NCI-H2081 treated with DMSO at 0.1 percent for 48 hours (cell line): ENCODE measurements around the gene MRPL55.
"Not testable (repeated sequence)": the region's sequence is repeated elsewhere in the genome, so short reads cannot be mapped to it uniquely, and the experiment has no call there.

Source experiments
- DNase-seq: peaks from one replicate; lab custom pipeline; 2025; lab: John Stamatoyannopoulos, UW

Gene MRPL55

GRCh38 chr1:228120857-228121489, 11.9 kb upstream of the MRPL55 start:
- DNase-seq = no peak

- DNase-seq = no peak
These were observed 11.3 kb upstream of the MRPL55 start for GRCh38 chr1:228120351-228120750.

- no peak for DNase-seq
These were observed 8.9 kb upstream of the MRPL55 start for GRCh38 chr1:228118040-228118439.

GRCh38 chr1:228117335-228117734, 8.2 kb upstream of the MRPL55 start:
- no peak for DNase-seq

- DNase-seq = no peak
These were observed 5.7 kb upstream of the MRPL55 start for GRCh38 chr1:228114827-228115226.

- DNase-seq = no peak
These were observed 3.5 kb upstream of the MRPL55 start for GRCh38 chr1:228112617-228113016.

- no peak for DNase-seq
These were observed 3.1 kb upstream of the MRPL55 start for GRCh38 chr1:228112167-228112566.

- DNase-seq = not testable (repeated sequence)
These were observed 2.2 kb upstream of the MRPL55 start for GRCh38 chr1:228111315-228111714.

- no peak for DNase-seq
These were observed 1.5 kb upstream of the MRPL55 start for GRCh38 chr1:228110556-228110955.

- DNase-seq = no peak
These were observed 926 bp upstream of the MRPL55 start for GRCh38 chr1:228109962-228110488.

- DNase-seq = no peak
These were observed 392 bp downstream of the MRPL55 start for GRCh38 chr1:228108742-228109072.

- DNase-seq = no peak
These were observed 926 bp downstream of the MRPL55 start for GRCh38 chr1:228108055-228108690.

GRCh38 chr1:228107636-228108035, 1.5 kb downstream of the MRPL55 start:
- no peak for DNase-seq

- DNase-seq = no peak
These were observed 2.4 kb downstream of the MRPL55 start for GRCh38 chr1:228106800-228107054.

- DNase-seq = no peak
These were observed 2.9 kb downstream of the MRPL55 start for GRCh38 chr1:228105996-228106799.

- DNase-seq = no peak
These were observed 3.7 kb downstream of the MRPL55 start for GRCh38 chr1:228105270-228105995.

- no peak for DNase-seq
These were observed 4.4 kb downstream of the MRPL55 start for GRCh38 chr1:228104526-228105269.

- DNase-seq = peak; percentile 79
These were observed 6.1 kb downstream of the MRPL55 start, which contains the start of gene C1orf35 for GRCh38 chr1:228102791-228103620. C1orf35 (minus strand) TSS chr1:228103325; CDS start chr1:228103227, 98 bp downstream.

- no peak for DNase-seq
These were observed 6.9 kb downstream of the MRPL55 start for GRCh38 chr1:228101994-228102790.

- DNase-seq = no peak
These were observed 7.5 kb downstream of the MRPL55 start for GRCh38 chr1:228101614-228101993.
